ENCODE measurements around the gene OR13C3.

The OR13C3 gene

GRCh38 chr9:104514901-104515300, 21.8 kb downstream of the OR13C3 start:
- Histone ChIP-seq H3K4me1 (ENCODE audit: insufficient read depth, low read length) (no peaks in the 10 kb centered on the region), H3K9me3 (ENCODE audit: low read length) (no peaks in the 10 kb centered on the region), H3K27me3 (ENCODE audit: insufficient read depth, low read length) (no peaks in the 10 kb centered on the region), H3K36me3 (ENCODE audit: insufficient read depth, low read length) (no peaks in the 10 kb centered on the region), H2AFZ (ENCODE audit: low read depth, low read length) (no peak overlapping the region), H3K4me3 (ENCODE audit: low read length) (no peak overlapping the region)

GRCh38 chr9:104506565-104506964, 30.1 kb downstream of the OR13C3 start:
- Histone ChIP-seq H3K36me3 (ENCODE audit: insufficient read depth, low read length) (no peaks in the 10 kb centered on the region), H3K4me1 (ENCODE audit: insufficient read depth, low read length) (no peaks in the 10 kb centered on the region)

GRCh38 chr9:104503963-104504362, 32.7 kb downstream of the OR13C3 start, which contains the start of gene OR13F1:
TSS of gene OR13F1 (plus strand) at chr9:104504263. CDS start at chr9:104504263, 0 bp downstream.
- H3K36me3 ChIP-seq (ENCODE audit: insufficient read depth, low read length): no peaks in the 10 kb centered on the region
- H3K4me1 ChIP-seq (ENCODE audit: insufficient read depth, low read length): no peaks in the 10 kb centered on the region
- H3K27me3 ChIP-seq (ENCODE audit: insufficient read depth, low read length): no peaks in the 10 kb centered on the region
- H3K4me3 ChIP-seq (ENCODE audit: low read length): no peak within 1 kb of the TSS
- no peaks in the 10 kb centered on the region for H3K9me3 ChIP-seq (ENCODE audit: low read length)
- no peak within 1 kb of the TSS for H2AFZ ChIP-seq (ENCODE audit: low read depth, low read length)

More at GRCh38 chr9:104506565-104506964, 30.1 kb downstream of the OR13C3 start:
- no peaks in the 10 kb centered on the region for H3K27me3 ChIP-seq (ENCODE audit: insufficient read depth, low read length)
- no peak overlapping the region for H3K4me3 ChIP-seq (ENCODE audit: low read length)
- no peak overlapping the region for H2AFZ ChIP-seq (ENCODE audit: low read depth, low read length)
- H3K9me3 ChIP-seq (ENCODE audit: low read length): no peaks in the 10 kb centered on the region

DNA sequence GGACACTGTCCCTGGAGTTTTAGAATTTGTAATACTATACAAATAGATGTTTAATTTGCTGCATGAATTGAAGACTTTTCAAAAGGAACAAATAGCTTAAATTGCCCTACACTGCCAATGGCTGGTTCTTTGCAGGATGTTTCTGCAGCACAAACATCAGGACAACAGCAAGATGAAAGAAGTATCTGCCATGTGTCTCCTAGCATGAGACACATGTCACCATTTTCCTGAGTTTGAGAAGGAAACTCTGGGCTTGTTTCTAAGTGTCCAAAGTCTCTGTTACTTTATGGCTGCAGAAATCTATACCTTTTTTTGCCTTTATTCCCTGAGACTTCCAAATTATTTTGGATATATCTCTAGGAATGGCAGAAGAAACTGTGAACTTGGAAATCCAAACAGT, 33.2 kb downstream of the OR13C3 start:
- Histone ChIP-seq H3K4me3 (ENCODE audit: low read length) (no peak overlapping the region), H3K9me3 (ENCODE audit: low read length) (no peaks in the 10 kb centered on the region), H2AFZ (ENCODE audit: low read depth, low read length) (no peak overlapping the region), H3K4me1 (ENCODE audit: insufficient read depth, low read length) (no peaks in the 10 kb centered on the region), H3K36me3 (ENCODE audit: insufficient read depth, low read length) (no peaks in the 10 kb centered on the region), H3K27me3 (ENCODE audit: insufficient read depth, low read length) (no peaks in the 10 kb centered on the region)

- no peaks in the 10 kb centered on the region for H3K4me1 ChIP-seq (ENCODE audit: insufficient read depth, low read length)
- H3K36me3 ChIP-seq (ENCODE audit: insufficient read depth, low read length): no peaks in the 10 kb centered on the region
- H2AFZ ChIP-seq (ENCODE audit: low read depth, low read length): no peak overlapping the region
Observed at GRCh38 chr9:104494808-104495207, 41.8 kb downstream of the OR13C3 start.

More at GRCh38 chr9:104494808-104495207, 41.8 kb downstream of the OR13C3 start:
- Histone ChIP-seq H3K27me3 (ENCODE audit: insufficient read depth, low read length) (no peaks in the 10 kb centered on the region), H3K9me3 (ENCODE audit: low read length) (no peaks in the 10 kb centered on the region), H3K4me3 (ENCODE audit: low read length) (no peak overlapping the region)
